Tongue (tissue), 2 donors: ENCODE measurements around the gene IFFO2. TPM values are rescaled to one million over a fixed set of nuclear protein-coding genes. Genes with fewer than 3 reads are reported as not detected.

Source experiments
- DNase-seq: peaks from one replicate; pipeline ENCODE4 v3.0.0-alpha.2; 2015
- total RNA-seq: library from RNA; depleted of rRNA; stranded (reverse); fragments of >200 nt; gene quantifications from one replicate; pipeline ENCODE4 v1.2.3, GENCODE V29; 2014

Gene IFFO2
- total RNA-seq, 1 donor from 2014 or later: 8.6 TPM

- DNase-seq: no peak
Observed at GRCh38 chr1:18936814-18937481, 19.5 kb downstream of the IFFO2 start.

DNA sequence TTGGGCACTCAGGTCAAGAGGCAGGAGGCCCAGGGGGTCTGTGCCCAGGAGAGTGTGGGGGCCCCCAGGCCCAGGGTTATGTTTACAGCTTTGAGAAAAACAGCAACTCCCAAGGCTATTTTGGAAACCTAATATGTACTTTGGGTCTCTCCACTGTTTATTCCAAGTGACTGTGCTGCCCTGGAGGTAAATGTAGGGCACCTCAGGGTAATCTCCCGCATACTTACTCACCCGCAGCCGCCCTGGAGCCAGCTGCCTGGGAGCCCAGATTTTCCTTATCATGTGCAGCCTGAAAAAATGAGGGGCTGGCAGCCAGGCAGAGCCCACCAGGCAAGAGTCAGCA, 20.0 kb downstream of the IFFO2 start:
- DNase-seq: no peak

GRCh38 chr1:18934205-18935000, 22.1 kb downstream of the IFFO2 start:
- no peak for DNase-seq

DNA sequence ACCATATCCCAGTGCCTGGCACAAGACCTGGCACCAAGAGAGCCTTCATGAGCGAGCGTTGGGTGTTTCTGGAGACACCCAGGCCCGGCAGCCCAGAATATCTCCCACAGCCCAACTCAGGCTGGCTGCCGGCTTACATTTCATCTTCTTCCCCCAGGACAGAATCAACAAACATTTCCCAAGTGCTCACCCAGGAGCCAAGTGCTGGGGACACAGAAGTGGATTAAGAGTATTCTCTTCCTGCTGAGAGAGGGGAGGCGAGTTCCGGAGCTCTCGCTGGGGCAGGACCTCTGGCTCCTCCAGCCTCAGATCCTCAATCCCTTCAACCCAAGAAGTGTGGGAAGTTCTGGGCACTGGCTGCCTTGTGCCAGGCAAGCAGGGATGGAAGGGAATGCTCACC, 23.6 kb downstream of the IFFO2 start:
- no peak for DNase-seq

- no peak for DNase-seq
Observed at GRCh38 chr1:18932387-18932786, 24.1 kb downstream of the IFFO2 start.

GRCh38 chr1:18931730-18932129, 24.7 kb downstream of the IFFO2 start:
- no peak for DNase-seq

GRCh38 chr1:18929686-18930085, 26.8 kb downstream of the IFFO2 start:
- no peak for DNase-seq

DNA sequence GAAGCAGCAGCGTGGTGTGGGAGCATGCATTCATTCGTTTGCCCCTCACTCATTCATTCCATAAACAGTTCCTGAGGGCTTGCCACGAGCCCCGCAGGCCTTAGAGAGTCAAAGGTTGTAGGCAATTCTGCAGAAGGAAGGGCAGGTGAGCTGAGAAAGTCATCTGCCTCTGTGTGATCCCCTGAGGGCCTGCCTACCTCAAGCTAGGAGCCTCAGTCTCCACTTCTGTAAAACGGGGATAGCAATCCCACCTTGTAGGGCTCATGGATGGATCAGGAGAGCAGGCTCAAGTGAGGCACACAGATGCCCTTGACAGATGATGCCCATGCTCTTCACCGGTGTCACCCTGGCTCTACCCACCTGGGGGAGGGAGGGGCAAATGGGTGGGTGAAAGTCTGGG, 27.5 kb downstream of the IFFO2 start:
- no peak for DNase-seq

- no peak for DNase-seq
Observed at GRCh38 chr1:18928406-18928805, 28.1 kb downstream of the IFFO2 start.

DNA sequence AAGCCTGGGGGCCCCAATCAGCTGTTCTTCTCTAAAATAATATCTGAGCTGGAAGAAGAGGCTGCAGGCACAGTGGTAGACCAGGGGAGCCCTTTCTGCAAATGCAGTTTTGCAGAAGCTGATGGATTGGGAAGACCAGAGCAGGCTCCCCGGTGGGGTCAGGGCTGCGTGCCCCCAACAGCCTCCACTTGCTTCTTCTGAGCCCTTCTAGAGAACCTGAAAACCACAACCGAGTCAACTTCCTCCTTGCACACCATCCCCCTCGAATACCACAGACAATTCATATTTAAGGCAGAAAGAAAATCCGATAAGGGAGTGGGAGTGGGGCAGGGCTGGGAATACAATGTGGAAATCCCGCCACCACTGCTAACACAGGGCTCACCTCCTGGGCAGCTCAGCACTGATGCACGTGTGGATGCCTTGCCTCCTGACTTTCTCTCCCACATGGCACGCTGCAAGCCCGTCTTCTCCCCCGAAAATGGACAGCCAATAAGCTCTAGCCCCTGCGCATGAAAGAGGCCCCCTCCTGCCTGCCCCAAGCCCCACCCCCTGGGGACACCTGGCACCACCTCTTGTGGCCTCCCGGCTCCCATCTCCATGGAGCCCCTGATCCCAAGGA, 28.7 kb downstream of the IFFO2 start:
- no peak for DNase-seq

- DNase-seq: no peak
Observed at GRCh38 chr1:18927082-18927653, 29.3 kb downstream of the IFFO2 start.

DNA sequence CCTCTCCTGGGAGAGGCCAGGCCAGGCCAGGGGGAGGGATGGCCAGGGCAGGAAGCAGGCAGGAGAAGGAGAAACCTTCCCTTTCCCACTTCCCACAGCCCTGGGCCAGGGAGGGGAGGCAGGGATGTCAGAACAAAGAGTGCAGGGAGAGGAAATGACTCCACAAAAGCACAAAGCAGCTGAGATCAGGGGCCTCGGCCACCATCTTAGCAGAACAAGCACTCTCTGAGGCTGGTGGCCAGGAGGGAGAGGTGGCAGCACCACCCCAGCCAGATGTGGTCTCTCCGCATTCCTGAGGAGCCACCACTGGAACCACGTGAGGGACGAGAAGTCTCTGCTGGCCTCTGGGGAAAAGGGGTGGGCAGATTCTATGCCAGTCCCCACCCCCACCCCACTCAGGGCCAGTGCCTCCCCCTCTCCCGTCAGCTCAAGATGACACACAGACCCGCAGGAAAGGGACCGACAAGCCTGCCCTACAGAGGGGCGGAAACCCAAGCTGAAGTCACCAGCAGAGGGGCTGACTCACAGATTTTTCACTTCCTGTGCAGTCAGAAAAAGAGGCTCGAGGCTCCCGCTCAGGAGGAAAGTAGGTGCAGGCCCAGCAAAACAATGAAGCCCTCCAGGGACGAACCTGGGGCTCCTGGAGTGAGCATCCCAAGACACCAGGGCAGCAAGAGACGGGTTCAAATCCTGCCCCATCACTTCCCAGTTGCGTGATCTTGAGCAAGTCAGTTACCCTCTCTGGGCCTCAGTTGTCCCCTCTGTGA, 30.0 kb downstream of the IFFO2 start:
- no peak for DNase-seq

DNA sequence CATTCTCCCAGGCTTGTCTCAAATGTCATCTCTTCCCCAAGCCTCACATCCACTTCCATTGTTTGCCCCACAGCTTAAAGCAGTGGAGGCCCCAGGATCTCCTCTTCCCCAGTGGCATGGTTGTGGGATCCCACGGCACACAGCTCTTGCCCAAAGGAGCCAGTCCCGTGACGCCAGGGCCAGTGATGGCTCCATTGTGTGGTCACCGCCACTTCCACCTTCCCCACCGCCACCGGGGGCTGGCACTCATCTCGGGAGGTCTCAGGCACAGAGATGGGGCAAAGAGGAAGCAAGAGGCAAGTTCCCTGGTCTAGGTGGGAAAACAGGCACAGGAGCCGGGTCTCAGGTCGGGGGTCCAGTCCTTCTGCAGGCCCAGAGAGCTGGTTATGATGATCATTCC, 31.2 kb downstream of the IFFO2 start:
- DNase-seq: no peak

- peak; percentile 75 for DNase-seq
Observed at GRCh38 chr1:18924221-18924691, 32.2 kb downstream of the IFFO2 start.

DNA sequence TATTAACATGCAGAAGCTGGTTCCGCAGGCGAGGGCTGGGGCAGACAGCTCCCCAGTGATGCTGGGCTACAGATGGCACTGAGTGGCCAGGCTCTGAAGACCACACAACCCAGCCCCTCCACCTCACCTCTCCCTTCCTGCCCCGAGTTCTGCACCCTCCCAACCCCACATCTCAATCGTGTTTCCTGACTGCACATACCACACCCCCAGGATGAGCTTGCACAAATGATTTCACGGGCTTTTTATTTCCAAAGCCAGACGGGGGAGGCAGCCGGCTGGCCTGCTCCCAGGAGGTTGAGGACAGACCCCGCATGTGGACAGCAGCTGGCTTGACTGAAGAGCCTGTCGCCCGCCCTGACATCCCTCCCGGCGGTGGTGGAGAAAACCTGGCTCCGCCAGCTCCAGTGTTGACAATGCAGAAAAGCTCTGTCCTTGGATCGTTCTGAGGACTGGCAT, 32.7 kb downstream of the IFFO2 start:
- peak; percentile 91 for DNase-seq

GRCh38 chr1:18922848-18923755, 33.4 kb downstream of the IFFO2 start:
- no peak for DNase-seq

DNA sequence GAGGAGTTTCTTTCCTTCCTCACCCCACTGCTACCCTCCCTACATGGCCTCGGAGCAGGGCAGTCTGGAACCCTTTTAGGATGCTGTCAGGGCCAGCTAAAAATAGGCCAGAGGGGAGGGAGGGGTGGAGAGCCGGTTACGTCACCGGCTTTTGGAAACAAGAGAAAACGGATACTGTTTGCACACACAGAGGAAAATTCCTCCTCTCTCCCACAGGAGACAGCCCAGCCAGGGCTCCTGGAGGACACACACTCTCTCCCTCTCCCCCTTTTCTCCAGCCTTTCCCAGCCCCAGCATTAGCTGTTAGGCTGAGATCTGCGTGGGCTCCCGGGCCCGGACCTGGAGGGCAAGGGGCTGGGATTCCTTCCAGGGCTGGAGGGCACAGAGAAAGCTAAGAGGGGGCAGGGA, 34.2 kb downstream of the IFFO2 start:
- peak; percentile 95 for DNase-seq

- DNase-seq: no peak
Observed at GRCh38 chr1:18921516-18922251, 34.8 kb downstream of the IFFO2 start.

GRCh38 chr1:18920931-18921330, 35.5 kb downstream of the IFFO2 start:
- no peak for DNase-seq

- DNase-seq: no peak
Observed at GRCh38 chr1:18919956-18920355, 36.5 kb downstream of the IFFO2 start.
